Panc1 (cell line): Measurements from ENCODE around the gene CCDC167. TPM values are rescaled to one million over a fixed set of nuclear protein-coding genes. Genes with fewer than 3 reads are reported as not detected.

ENCODE experiments used
- ATAC-seq: fragments of 200-7000 bp; cut with Tn5 transposase; 2 replicates; pipeline ENCODE4 v1.9.1; 2020; ENCODE audit warnings: mild to moderate bottlenecking, moderate library complexity
- BruUV-seq: library from RNA; stranded (reverse); fragments of 400-500 nt; replicated peaks from 2 replicates; lab custom pipeline; 2021; lab: Mats Ljungman, UMichigan
- CTCF ChIA-PET: fragments of 300-600 bp; sonication (Branson Sonifier 250); formaldehyde crosslinking; loops from one replicate; lab custom pipeline; 2022; ENCODE audit warnings: antibody characterized with exemption; lab: Charles Lee
- POLR2A ChIA-PET: fragments of 300-600 bp; sonication (Branson Sonifier 250); formaldehyde crosslinking; loops from one replicate; lab custom pipeline; 2022; ENCODE audit warnings: antibody characterized with exemption; lab: Charles Lee
- DNase-seq: peaks from one replicate; pipeline ENCODE4 v3.0.0-alpha.2; 2010; ENCODE audit warnings: low read depth, low spot score
- H3K27ac ChIP-seq: 2 replicates; pipeline ENCODE4 v1.5.1; 2011; ENCODE audit warnings: mild to moderate bottlenecking, low read length, inconsistent platforms
- H3K27me3 ChIP-seq: fragments of 200-500 bp; sonication (Bioruptor generic); 2 replicates; pipeline ENCODE4 v1.6.0; 2014; ENCODE audit warnings: low read length, inconsistent platforms; ENCODE audit not compliant: control insufficient read depth, insufficient read depth
- H3K36me3 ChIP-seq: fragments of 200-500 bp; sonication (Bioruptor generic); 2 replicates; pipeline ENCODE4 v1.5.1; 2014; ENCODE audit warnings: inconsistent platforms, mild to moderate bottlenecking, low read length, moderate library complexity; ENCODE audit not compliant: control insufficient read depth, insufficient read depth
- H3K4me1 ChIP-seq: 2 replicates; pipeline ENCODE4 v1.5.1; 2011; ENCODE audit warnings: inconsistent platforms, mild to moderate bottlenecking, low read length, moderate library complexity; ENCODE audit not compliant: control insufficient read depth, insufficient read depth
- H3K4me3 ChIP-seq, 2 experiments: 2 replicates each; pipeline ENCODE4 v1.5.1; 2011 to 2012; ENCODE audit warnings: low read depth in 2 of 2, low read length in 2 of 2, mild to moderate bottlenecking in 2 of 2, inconsistent platforms in 1 of 2, moderate library complexity in 1 of 2
- H3K9me3 ChIP-seq: fragments of 200-500 bp; sonication (Bioruptor generic); 2 replicates; pipeline ENCODE4 v1.5.1; 2014; ENCODE audit warnings: low read depth, mild to moderate bottlenecking, inconsistent platforms, low read length, moderate library complexity; ENCODE audit not compliant: control insufficient read depth, insufficient read depth
- CTCF ChIP-seq: fragments of 450-650 bp; IDR thresholded peaks from 2 replicates; pipeline ENCODE4 v1.5.1; 2017; ENCODE audit warnings: mild to moderate bottlenecking
- POLR2AphosphoS5 ChIP-seq: IDR thresholded peaks from 2 replicates; pipeline ENCODE4 v1.6.1; 2012; ENCODE audit warnings: mild to moderate bottlenecking, low read depth, low read length, moderate library complexity
- REST ChIP-seq, 2 experiments: IDR thresholded peaks; 2 replicates each; pipeline ENCODE4 v1.6.1; 2011 to 2012; ENCODE audit warnings: low read depth in 2 of 2, control low read depth in 1 of 2, low read length in 1 of 2, mild to moderate bottlenecking in 1 of 2, moderate library complexity in 1 of 2; ENCODE audit not compliant: insufficient read depth in 1 of 2
- SIN3A ChIP-seq: IDR thresholded peaks from 2 replicates; pipeline ENCODE4 v1.6.1; 2012; ENCODE audit warnings: low read depth, mild to moderate bottlenecking, low read length, moderate library complexity, borderline replicate concordance; ENCODE audit not compliant: insufficient read depth
- TCF7L2 ChIP-seq: IDR thresholded peaks from 2 replicates; pipeline ENCODE4 v1.6.1; 2011; ENCODE audit warnings: mild to moderate bottlenecking, low read depth, low read length, inconsistent platforms
- in situ Hi-C: cut with HindIII; loops from 2 replicates; pipeline ENCODE4 v1.10.0; 2016; ENCODE audit warnings: low sequenced_read_pairs, low pct_unique_long_range_greater_than_20kb
- intact Hi-C: fragments of 100-400 bp; cut with micrococcal nuclease; formaldehyde crosslinking; loops from one replicate; pipeline ENCODE4 v1.10.0; 2022; ENCODE audit not compliant: unreplicated experiment
- total RNA-seq: library from RNA; stranded (reverse); gene quantifications from one replicate; pipeline ENCODE4 v1.2.1, GENCODE V29; 2021; ENCODE audit not compliant: unreplicated experiment

The CCDC167 gene
- total RNA-seq, 1 experiment from 2014 or later: 57.6 TPM

- Histone ChIP-seq H3K4me1 (peaks cover 49% of the 10 kb centered on the region), H3K4me3 (no peak overlapping the region), H3K27me3 (no peaks in the 10 kb centered on the region), H3K27ac (peak overlapping the region; percentile 69), H3K9me3 (no peaks in the 10 kb centered on the region), H3K36me3 (no peaks in the 10 kb centered on the region)
- POLR2A ChIA-PET: no interaction called here
- DNase-seq (no peak), ATAC-seq (0 out of 2 replicates have a peak, but pooled peaks have one; percentile 14)
- intact Hi-C loops: no loop called here
- TF ChIP-seq TCF7L2 (no peak), REST (IDR thresholded peaks at IDR 0.05; ENCODE audit: insufficient read depth in 1 of 2, low read depth in 2 of 2, low read length in 1 of 2) (no peak), CTCF (no peak), POLR2AphosphoS5 (no peak), SIN3A (no peak)
- in situ Hi-C loops: no loop called here
- BruUV-seq: no TSS peak
- CTCF ChIA-PET: no interaction called here
Observed at GRCh38 chr6:37491830-37492208, 7.9 kb downstream of the CCDC167 start.

- ChIA-PET CTCF (interaction anchor here (0.6 kb wide), 1 partner anchor 301 kb away, joined by 5 read pairs; no protein-coding TSS in a partner anchor), POLR2A (interaction anchor here (0.6 kb wide), 1 partner anchor 126 kb away, joined by 4 read pairs; no protein-coding TSS in a partner anchor)
- intact Hi-C loops (no loop called here), in situ Hi-C loops (no loop called here)
- TF ChIP-seq SIN3A: no peak
- TF ChIP-seq REST (IDR thresholded peaks at IDR 0.05; ENCODE audit: insufficient read depth in 1 of 2, low read depth in 2 of 2, low read length in 1 of 2): no peak
- no TSS peak for BruUV-seq
- Histone ChIP-seq H3K36me3 (no peaks in the 10 kb centered on the region), H3K9me3 (no peaks in the 10 kb centered on the region), H3K4me3 (no peak overlapping the region), H3K4me1 (peaks cover 47% of the 10 kb centered on the region), H3K27me3 (no peaks in the 10 kb centered on the region), H3K27ac (peak overlapping the region; percentile 77)
- ATAC-seq (peak; percentile 27), DNase-seq (no peak)
Observed at GRCh38 chr6:37491171-37491829, 8.4 kb downstream of the CCDC167 start.
